Endodermal cell (in vitro differentiated cells): ENCODE data around the gene STXBP6. TPM values are rescaled to one million over a fixed set of nuclear protein-coding genes. Genes with fewer than 3 reads are reported as not detected.

Source experiments
- DNase-seq: peaks from one replicate; pipeline ENCODE4 v3.0.0-alpha.2; 2017
- H3K27ac ChIP-seq: 2 replicates; pipeline ENCODE4 v1.5.1; 2013; ENCODE audit warnings: mild to moderate bottlenecking, low read depth, low read length, moderate library complexity
- H3K27me3 ChIP-seq: 2 replicates; pipeline ENCODE4 v1.6.1; 2013; ENCODE audit warnings: mild to moderate bottlenecking, low read length, moderate library complexity; ENCODE audit not compliant: insufficient read depth, control insufficient read depth, poor library complexity, severe bottlenecking
- H3K36me3 ChIP-seq: 2 replicates; pipeline ENCODE4 v1.7.0; 2013; ENCODE audit warnings: mild to moderate bottlenecking, low read length, moderate library complexity; ENCODE audit not compliant: control insufficient read depth, insufficient read depth
- H3K4me1 ChIP-seq: one replicate; pipeline ENCODE4 v1.7.0; 2013; ENCODE audit warnings: low read length; ENCODE audit not compliant: control insufficient read depth, insufficient read depth
- H3K4me3 ChIP-seq: 2 replicates; pipeline ENCODE4 v1.5.1; 2013; ENCODE audit warnings: mild to moderate bottlenecking, low read length, moderate library complexity
- H3K9ac ChIP-seq: 2 replicates; pipeline ENCODE4 v1.6.1; 2013; ENCODE audit warnings: mild to moderate bottlenecking, low read length, moderate library complexity; ENCODE audit not compliant: poor library complexity, severe bottlenecking; ENCODE audit errors: extremely low read depth
- H3K9me3 ChIP-seq: 2 replicates; pipeline ENCODE4 v1.6.1; 2013; ENCODE audit warnings: mild to moderate bottlenecking, low read length, moderate library complexity; ENCODE audit not compliant: control insufficient read depth
- H3K27ac Mint-ChIP-seq: 2 replicates; pipeline ENCODE4 v1.8.0; 2020; ENCODE audit warnings: mixed read lengths
- H3K27me3 Mint-ChIP-seq: 2 replicates; pipeline ENCODE4 v1.8.0; 2021; ENCODE audit warnings: mild to moderate bottlenecking, mixed read lengths; ENCODE audit not compliant: insufficient read depth
- H3K36me3 Mint-ChIP-seq: 2 replicates; pipeline ENCODE4 v1.8.0; 2020; ENCODE audit warnings: low read depth, mixed read lengths
- H3K4me1 Mint-ChIP-seq: 2 replicates; pipeline ENCODE4 v1.8.0; 2020; ENCODE audit warnings: mixed read lengths
- H3K4me3 Mint-ChIP-seq: 2 replicates; pipeline ENCODE4 v1.8.0; 2020; ENCODE audit warnings: mild to moderate bottlenecking, moderate library complexity, mixed read lengths
- H3K9me3 Mint-ChIP-seq: 2 replicates; pipeline ENCODE4 v1.8.0; 2020; ENCODE audit warnings: mild to moderate bottlenecking, mixed read lengths
- WGBS, 2 experiments: methylation state at CpG; one replicate each; pipeline versions ENCODE4 v1.1.5 to v1.1.7; 2013; ENCODE audit warnings: missing lambda C conversion rate in 2 of 2, mixed read lengths in 1 of 2; ENCODE audit not compliant: insufficient coverage in 1 of 2, insufficient read length in 1 of 2; 5-methylcytosine and 5-hydroxymethylcytosine counted together
- total RNA-seq, 2 donors: library from RNA; stranded (reverse); fragmentation: NEBNext Ultra II Directional in 1 of 2; extraction: Animal tissue kit (Norgen Biotek cat#: 25700) in 1 of 2; gene quantifications; 2 replicates in 1 of 2; 3 replicates in 1 of 2; pipeline ENCODE4 v1.2.1, GENCODE V29; 2021
- TF ChIP-seq, protein P1 (sequence below): fragments of 200-600 bp; sonication (generic); conservative IDR thresholded peaks from 2 replicates; pipeline ENCODE4 v1.5.0; 2021; ENCODE audit warnings: antibody characterized with exemption, mild to moderate bottlenecking

The STXBP6 gene
- total RNA-seq, 2 donors from 2014 or later: 0.64 to 1.5 TPM

DNA sequence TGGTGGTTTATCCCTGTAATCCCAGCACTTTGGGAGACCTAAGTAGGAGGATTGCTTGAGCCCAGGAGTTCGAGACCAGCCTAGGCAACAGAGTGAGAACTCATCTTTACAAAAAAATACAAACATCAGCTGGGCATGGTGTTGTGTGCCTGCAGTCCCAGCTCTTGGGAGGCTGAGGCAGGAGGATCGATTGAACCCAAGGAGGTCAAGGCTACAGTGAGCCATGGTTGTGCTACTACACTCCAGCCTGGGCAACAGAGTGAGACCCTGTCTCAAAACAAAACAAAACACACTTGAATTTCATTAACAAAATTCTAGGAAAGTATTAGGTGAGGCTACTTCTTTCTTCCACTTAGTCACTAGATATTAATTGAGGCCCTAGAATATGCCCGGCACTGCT, 77.1 kb downstream of the STXBP6 start:
- H3K36me3 Mint-ChIP-seq: no peaks in the 10 kb centered on the region
- WGBS, 2 experiments: 98 to 100% methylated on average over 2 to 3 of the region's 3 CpGs
- no peak for DNase-seq
- H3K4me1 ChIP-seq: no peaks in the 10 kb centered on the region
- no peak overlapping the region for H3K4me3 Mint-ChIP-seq
- H3K27ac Mint-ChIP-seq: no peak overlapping the region
- H3K36me3 ChIP-seq: no peaks in the 10 kb centered on the region
- H3K4me3 ChIP-seq: no peak overlapping the region
- no peaks in the 10 kb centered on the region for H3K27me3 Mint-ChIP-seq
- TF ChIP-seq, protein P1, sequence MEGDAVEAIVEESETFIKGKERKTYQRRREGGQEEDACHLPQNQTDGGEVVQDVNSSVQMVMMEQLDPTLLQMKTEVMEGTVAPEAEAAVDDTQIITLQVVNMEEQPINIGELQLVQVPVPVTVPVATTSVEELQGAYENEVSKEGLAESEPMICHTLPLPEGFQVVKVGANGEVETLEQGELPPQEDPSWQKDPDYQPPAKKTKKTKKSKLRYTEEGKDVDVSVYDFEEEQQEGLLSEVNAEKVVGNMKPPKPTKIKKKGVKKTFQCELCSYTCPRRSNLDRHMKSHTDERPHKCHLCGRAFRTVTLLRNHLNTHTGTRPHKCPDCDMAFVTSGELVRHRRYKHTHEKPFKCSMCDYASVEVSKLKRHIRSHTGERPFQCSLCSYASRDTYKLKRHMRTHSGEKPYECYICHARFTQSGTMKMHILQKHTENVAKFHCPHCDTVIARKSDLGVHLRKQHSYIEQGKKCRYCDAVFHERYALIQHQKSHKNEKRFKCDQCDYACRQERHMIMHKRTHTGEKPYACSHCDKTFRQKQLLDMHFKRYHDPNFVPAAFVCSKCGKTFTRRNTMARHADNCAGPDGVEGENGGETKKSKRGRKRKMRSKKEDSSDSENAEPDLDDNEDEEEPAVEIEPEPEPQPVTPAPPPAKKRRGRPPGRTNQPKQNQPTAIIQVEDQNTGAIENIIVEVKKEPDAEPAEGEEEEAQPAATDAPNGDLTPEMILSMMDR: no peak
- no peak overlapping the region for H3K9ac ChIP-seq
- no peak overlapping the region for H3K27ac ChIP-seq
- H3K4me1 Mint-ChIP-seq: no peaks in the 10 kb centered on the region
- no peaks in the 10 kb centered on the region for H3K9me3 ChIP-seq
- no peaks in the 10 kb centered on the region for H3K9me3 Mint-ChIP-seq
- no peaks in the 10 kb centered on the region for H3K27me3 ChIP-seq

DNA sequence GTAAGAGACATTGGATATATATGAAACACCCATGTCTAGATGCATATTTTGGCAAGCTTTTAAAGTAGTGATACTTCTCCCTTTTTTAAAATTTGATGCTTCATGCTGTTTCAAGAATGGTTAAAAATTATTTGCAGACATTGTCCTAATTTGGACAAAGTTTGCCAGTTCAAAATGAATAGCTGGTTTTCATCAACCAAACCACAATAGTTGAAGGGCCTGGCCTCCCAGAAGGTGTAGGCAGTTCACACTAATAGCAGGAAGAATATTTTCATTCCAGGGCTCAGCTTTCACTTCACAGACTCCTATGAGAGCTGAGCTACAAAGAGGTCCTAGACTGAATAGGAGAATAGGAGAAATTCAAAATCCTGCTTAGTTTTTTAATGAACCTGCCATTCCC, 78.7 kb downstream of the STXBP6 start:
- Mint-ChIP-seq H3K27me3 (no peaks in the 10 kb centered on the region), H3K9me3 (no peaks in the 10 kb centered on the region), H3K4me3 (no peak overlapping the region), H3K27ac (no peak overlapping the region), H3K4me1 (no peaks in the 10 kb centered on the region), H3K36me3 (no peaks in the 10 kb centered on the region)
- no peak for DNase-seq
- Histone ChIP-seq H3K4me3 (no peak overlapping the region), H3K4me1 (no peaks in the 10 kb centered on the region), H3K36me3 (no peaks in the 10 kb centered on the region), H3K9me3 (no peaks in the 10 kb centered on the region), H3K9ac (no peak overlapping the region), H3K27me3 (no peaks in the 10 kb centered on the region), H3K27ac (no peak overlapping the region)
- TF ChIP-seq, protein P1: no peak

DNA sequence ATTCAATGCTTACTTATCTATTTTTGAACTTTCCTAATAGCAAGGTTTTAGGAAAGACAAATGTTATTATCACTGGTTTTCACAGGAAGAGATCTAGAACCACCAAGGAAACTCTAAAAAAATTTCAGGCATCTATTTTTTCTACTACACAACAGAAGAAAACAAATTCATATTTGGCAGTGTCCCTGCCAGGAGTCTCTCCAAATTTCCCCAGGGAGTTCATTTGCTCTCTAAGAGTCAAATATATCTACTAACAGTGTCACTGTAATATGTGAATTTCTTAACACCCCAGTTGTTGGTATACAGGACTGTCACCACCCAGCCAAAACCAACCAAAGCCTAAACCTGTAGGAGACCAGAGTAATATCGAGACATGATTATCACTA, 83.4 kb downstream of the STXBP6 start:
- H3K27ac Mint-ChIP-seq: no peak overlapping the region
- H3K9ac ChIP-seq: no peak overlapping the region
- no peaks in the 10 kb centered on the region for H3K9me3 Mint-ChIP-seq
- no peak overlapping the region for H3K27ac ChIP-seq
- H3K4me1 Mint-ChIP-seq: no peaks in the 10 kb centered on the region
- H3K4me3 ChIP-seq: no peak overlapping the region
- no peaks in the 10 kb centered on the region for H3K4me1 ChIP-seq
- no peaks in the 10 kb centered on the region for H3K27me3 ChIP-seq
- whole genome bisulfite sequencing, 2 experiments: 80 to 100% methylated on average over 1 of the region's 1 CpG
- H3K9me3 ChIP-seq: no peaks in the 10 kb centered on the region
- TF ChIP-seq, protein P1: no peak
- H3K4me3 Mint-ChIP-seq: no peak overlapping the region
- DNase-seq: no peak
- no peaks in the 10 kb centered on the region for H3K27me3 Mint-ChIP-seq
- H3K36me3 Mint-ChIP-seq: no peaks in the 10 kb centered on the region
- H3K36me3 ChIP-seq: no peaks in the 10 kb centered on the region
